ENCODE data around the gene MARVELD1.

MARVELD1 gene

GRCh38 chr10:97719602-97720001, 6.1 kb downstream of the MARVELD1 start:
- Histone ChIP-seq H3K9me3 (ENCODE audit: low read length) (no peaks in the 10 kb centered on the region), H3K4me3 (ENCODE audit: low read length) (no peak overlapping the region)

GRCh38 chr10:97721871-97722780, 8.6 kb downstream of the MARVELD1 start:
- Histone ChIP-seq H3K36me3 (ENCODE audit: insufficient read depth, low read length) (no peaks in the 10 kb centered on the region), H3K4me1 (ENCODE audit: insufficient read depth, low read length) (peaks cover 11% of the 10 kb centered on the region), H3K27me3 (ENCODE audit: insufficient read depth, low read length) (no peaks in the 10 kb centered on the region), H3K9me3 (ENCODE audit: low read length) (no peaks in the 10 kb centered on the region), H2AFZ (ENCODE audit: low read depth, low read length) (no peak overlapping the region), H3K4me3 (ENCODE audit: low read length) (no peak overlapping the region)

More at GRCh38 chr10:97719602-97720001, 6.1 kb downstream of the MARVELD1 start:
- no peaks in the 10 kb centered on the region for H3K27me3 ChIP-seq (ENCODE audit: insufficient read depth, low read length)
- H3K36me3 ChIP-seq (ENCODE audit: insufficient read depth, low read length) = no peaks in the 10 kb centered on the region
- H2AFZ ChIP-seq (ENCODE audit: low read depth, low read length) = no peak overlapping the region
- H3K4me1 ChIP-seq (ENCODE audit: insufficient read depth, low read length) = peaks cover 11% of the 10 kb centered on the region

GRCh38 chr10:97723001-97723400, 9.5 kb downstream of the MARVELD1 start:
- Histone ChIP-seq H3K27me3 (ENCODE audit: insufficient read depth, low read length) (no peaks in the 10 kb centered on the region), H3K36me3 (ENCODE audit: insufficient read depth, low read length) (no peaks in the 10 kb centered on the region), H3K9me3 (ENCODE audit: low read length) (no peaks in the 10 kb centered on the region), H3K4me3 (ENCODE audit: low read length) (no peak overlapping the region), H3K4me1 (ENCODE audit: insufficient read depth, low read length) (peaks cover 11% of the 10 kb centered on the region), H2AFZ (ENCODE audit: low read depth, low read length) (no peak overlapping the region)

DNA sequence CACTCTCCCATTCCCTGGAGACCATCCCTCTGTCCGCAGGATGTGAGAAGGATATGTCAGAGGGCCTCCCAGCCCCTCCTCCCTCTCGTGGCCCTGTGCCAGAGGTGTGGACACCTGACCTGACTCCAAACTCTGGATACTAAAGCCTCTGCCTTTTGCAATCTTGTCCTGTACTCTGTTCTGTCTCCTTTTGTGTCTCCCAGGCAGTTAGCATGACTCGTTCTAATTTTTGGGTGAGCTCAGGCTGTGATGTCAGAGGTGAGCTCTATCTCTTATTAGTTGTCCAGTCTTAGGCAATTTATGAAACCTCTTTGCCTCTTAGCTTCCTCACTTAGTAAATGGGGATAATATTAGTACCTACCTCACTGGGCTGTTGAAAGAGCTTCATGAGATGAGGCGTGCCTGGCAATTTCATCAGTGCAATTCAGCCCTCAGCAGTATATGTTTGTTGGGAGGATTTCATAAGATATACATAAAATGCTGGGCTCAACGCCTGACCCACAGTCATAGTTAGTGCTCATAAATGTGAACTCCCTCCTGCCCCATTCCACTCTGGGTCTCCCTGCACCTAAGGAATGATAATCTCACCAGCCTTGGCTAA, 10.9 kb downstream of the MARVELD1 start:
- no peak overlapping the region for H3K4me3 ChIP-seq (ENCODE audit: low read length)
- H2AFZ ChIP-seq (ENCODE audit: low read depth, low read length) = no peak overlapping the region
- no peaks in the 10 kb centered on the region for H3K9me3 ChIP-seq (ENCODE audit: low read length)
- H3K4me1 ChIP-seq (ENCODE audit: insufficient read depth, low read length) = peaks cover 2% of the 10 kb centered on the region
- no peaks in the 10 kb centered on the region for H3K27me3 ChIP-seq (ENCODE audit: insufficient read depth, low read length)
- H3K36me3 ChIP-seq (ENCODE audit: insufficient read depth, low read length) = no peaks in the 10 kb centered on the region

DNA sequence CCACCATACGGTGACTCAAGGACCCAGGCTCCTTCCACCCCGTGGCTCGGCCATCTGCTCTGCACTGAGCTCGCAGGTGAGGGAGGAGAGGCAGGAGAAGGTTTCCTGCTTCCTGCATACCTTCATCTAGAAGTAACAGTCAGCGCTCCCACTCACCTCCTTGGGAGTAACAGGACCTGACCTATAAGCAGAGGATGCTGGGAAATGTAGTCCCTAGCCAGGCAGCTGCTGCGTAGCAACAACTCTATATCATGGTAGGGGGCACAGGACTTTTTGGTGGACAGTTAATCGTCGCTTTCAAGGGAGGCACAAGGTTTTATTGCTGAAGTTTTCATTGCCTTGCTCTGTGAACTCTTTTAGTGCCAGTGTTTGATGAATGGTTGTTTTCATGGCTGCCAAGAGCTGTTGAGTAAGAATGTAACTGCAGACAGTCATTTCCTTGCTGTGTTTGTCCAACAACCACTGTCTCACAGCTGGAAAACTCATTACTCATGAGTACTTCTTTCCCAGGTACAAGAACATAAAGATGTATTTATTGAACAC, 13.2 kb downstream of the MARVELD1 start:
- no peak overlapping the region for H2AFZ ChIP-seq (ENCODE audit: low read depth, low read length)
- H3K9me3 ChIP-seq (ENCODE audit: low read length) = no peaks in the 10 kb centered on the region
- no peaks in the 10 kb centered on the region for H3K27me3 ChIP-seq (ENCODE audit: insufficient read depth, low read length)
- no peak overlapping the region for H3K4me3 ChIP-seq (ENCODE audit: low read length)
- no peaks in the 10 kb centered on the region for H3K36me3 ChIP-seq (ENCODE audit: insufficient read depth, low read length)
- no peaks in the 10 kb centered on the region for H3K4me1 ChIP-seq (ENCODE audit: insufficient read depth, low read length)

GRCh38 chr10:97729014-97729413, 15.5 kb downstream of the MARVELD1 start:
- Histone ChIP-seq H3K4me3 (ENCODE audit: low read length) (no peak overlapping the region), H3K4me1 (ENCODE audit: insufficient read depth, low read length) (no peaks in the 10 kb centered on the region), H2AFZ (ENCODE audit: low read depth, low read length) (no peak overlapping the region), H3K9me3 (ENCODE audit: low read length) (no peaks in the 10 kb centered on the region), H3K27me3 (ENCODE audit: insufficient read depth, low read length) (no peaks in the 10 kb centered on the region), H3K36me3 (ENCODE audit: insufficient read depth, low read length) (no peaks in the 10 kb centered on the region)

GRCh38 chr10:97731346-97732051, 18.0 kb downstream of the MARVELD1 start:
- H3K36me3 ChIP-seq (ENCODE audit: insufficient read depth, low read length) = no peaks in the 10 kb centered on the region

DNA sequence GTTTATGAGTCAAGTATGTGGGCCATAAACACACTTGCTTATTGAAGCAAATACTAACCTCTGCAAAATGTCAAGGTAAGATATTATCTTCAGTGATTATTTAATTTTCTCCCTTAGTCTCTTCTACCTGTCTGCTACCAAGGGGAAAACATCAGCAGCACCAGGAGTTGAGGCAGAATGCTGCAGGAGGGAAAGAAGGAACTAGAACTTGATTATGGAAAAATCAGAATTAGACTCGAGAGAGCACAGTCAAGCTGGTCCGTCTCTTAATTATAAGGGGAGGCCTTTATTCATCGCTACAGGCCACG, 18.5 kb downstream of the MARVELD1 start:
- no peaks in the 10 kb centered on the region for H3K27me3 ChIP-seq (ENCODE audit: insufficient read depth, low read length)
- H3K4me3 ChIP-seq (ENCODE audit: low read length) = no peak overlapping the region
- H3K36me3 ChIP-seq (ENCODE audit: insufficient read depth, low read length) = no peaks in the 10 kb centered on the region
- no peaks in the 10 kb centered on the region for H3K4me1 ChIP-seq (ENCODE audit: insufficient read depth, low read length)
- H3K9me3 ChIP-seq (ENCODE audit: low read length) = no peaks in the 10 kb centered on the region
- H2AFZ ChIP-seq (ENCODE audit: low read depth, low read length) = no peak overlapping the region

More at GRCh38 chr10:97731346-97732051, 18.0 kb downstream of the MARVELD1 start:
- no peak overlapping the region for H2AFZ ChIP-seq (ENCODE audit: low read depth, low read length)
- no peaks in the 10 kb centered on the region for H3K9me3 ChIP-seq (ENCODE audit: low read length)
- no peak overlapping the region for H3K4me3 ChIP-seq (ENCODE audit: low read length)
- no peaks in the 10 kb centered on the region for H3K4me1 ChIP-seq (ENCODE audit: insufficient read depth, low read length)
- no peaks in the 10 kb centered on the region for H3K27me3 ChIP-seq (ENCODE audit: insufficient read depth, low read length)

DNA sequence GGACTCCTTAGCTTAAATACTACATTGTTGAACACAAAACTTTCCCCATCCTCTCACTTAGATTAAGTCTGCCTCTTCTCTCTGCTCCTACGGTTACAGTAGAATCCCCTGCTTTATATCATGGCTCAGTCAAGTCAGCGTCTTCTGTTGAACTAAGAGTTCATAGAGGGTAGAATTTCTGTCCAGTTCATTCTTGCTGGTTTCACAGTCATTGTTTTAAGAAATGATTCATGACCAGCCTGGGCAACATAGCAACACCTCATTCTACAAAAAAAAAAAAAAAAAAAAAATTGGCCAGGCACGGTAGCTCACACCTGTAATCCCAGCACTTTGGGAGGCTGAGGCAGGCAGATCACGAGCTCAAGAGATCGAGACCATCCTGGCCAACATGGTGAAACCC, 19.7 kb downstream of the MARVELD1 start:
- Histone ChIP-seq H2AFZ (ENCODE audit: low read depth, low read length) (no peak overlapping the region), H3K36me3 (ENCODE audit: insufficient read depth, low read length) (no peaks in the 10 kb centered on the region), H3K27me3 (ENCODE audit: insufficient read depth, low read length) (no peaks in the 10 kb centered on the region), H3K4me1 (ENCODE audit: insufficient read depth, low read length) (peaks cover 7% of the 10 kb centered on the region), H3K4me3 (ENCODE audit: low read length) (no peak overlapping the region), H3K9me3 (ENCODE audit: low read length) (no peaks in the 10 kb centered on the region)

GRCh38 chr10:97734021-97734420, 20.5 kb downstream of the MARVELD1 start:
- peaks cover 12% of the 10 kb centered on the region for H3K4me1 ChIP-seq (ENCODE audit: insufficient read depth, low read length)
- no peak overlapping the region for H2AFZ ChIP-seq (ENCODE audit: low read depth, low read length)
- H3K27me3 ChIP-seq (ENCODE audit: insufficient read depth, low read length) = no peaks in the 10 kb centered on the region
- H3K9me3 ChIP-seq (ENCODE audit: low read length) = no peaks in the 10 kb centered on the region
- H3K4me3 ChIP-seq (ENCODE audit: low read length) = no peak overlapping the region
- peaks cover 5% of the 10 kb centered on the region for H3K36me3 ChIP-seq (ENCODE audit: insufficient read depth, low read length)

DNA sequence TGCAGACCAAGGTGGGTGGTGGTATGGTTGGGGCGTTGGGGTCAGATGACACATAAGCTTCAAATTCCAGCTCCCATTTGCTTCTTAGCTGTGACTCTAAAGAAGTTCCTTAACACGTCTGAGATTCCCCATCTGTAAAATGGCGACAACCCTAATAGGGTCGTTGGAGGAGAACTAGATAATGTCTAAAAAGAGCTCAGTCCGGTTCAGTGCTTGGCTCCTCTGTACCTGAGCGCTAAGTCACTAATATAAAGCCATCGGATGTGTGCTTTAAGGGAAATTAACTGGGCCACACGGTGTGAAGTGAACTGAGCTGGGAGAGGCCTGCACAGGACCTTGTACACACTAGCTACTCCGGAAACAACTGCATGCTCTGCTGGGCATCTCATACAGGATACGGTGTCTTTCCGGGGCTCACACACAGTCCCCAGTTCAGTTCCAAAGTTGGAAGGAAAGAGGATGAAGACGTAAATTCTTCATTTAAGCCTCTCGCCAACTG, 22.9 kb downstream of the MARVELD1 start:
- H2AFZ ChIP-seq (ENCODE audit: low read depth, low read length) = peak overlapping the region; percentile 36
- no peaks in the 10 kb centered on the region for H3K27me3 ChIP-seq (ENCODE audit: insufficient read depth, low read length)
- no peaks in the 10 kb centered on the region for H3K9me3 ChIP-seq (ENCODE audit: low read length)
- H3K4me3 ChIP-seq (ENCODE audit: low read length) = no peak overlapping the region
- peaks cover 12% of the 10 kb centered on the region for H3K4me1 ChIP-seq (ENCODE audit: insufficient read depth, low read length)
- peaks cover 18% of the 10 kb centered on the region for H3K36me3 ChIP-seq (ENCODE audit: insufficient read depth, low read length)

- Histone ChIP-seq H3K4me3 (ENCODE audit: low read length) (peak within 1 kb of the TSS; percentile 87), H3K4me1 (ENCODE audit: insufficient read depth, low read length) (peaks cover 12% of the 10 kb centered on the region), H3K27me3 (ENCODE audit: insufficient read depth, low read length) (no peaks in the 10 kb centered on the region), H2AFZ (ENCODE audit: low read depth, low read length) (peak within 1 kb of the TSS; percentile 65), H3K9me3 (ENCODE audit: low read length) (no peaks in the 10 kb centered on the region), H3K36me3 (ENCODE audit: insufficient read depth, low read length) (peaks cover 24% of the 10 kb centered on the region)
Measured at GRCh38 chr10:97736902-97737769, 23.6 kb downstream of the MARVELD1 start, which contains the start of gene ZFYVE27. Gene ZFYVE27, plus strand, starts transcription at chr10:97737128. Its CDS starts 1,350 bp downstream, at chr10:97738478.

Measured in neuron (in vitro differentiated cells).